ENCODE measurements around the gene CC2D1A. TPM values are rescaled to one million over a fixed set of nuclear protein-coding genes. Genes with fewer than 3 reads are reported as not detected.

The CC2D1A gene
- total RNA-seq, 1 donor = 17.5 TPM

GRCh38 chr19:13932911-13933393 lies 27.0 kb downstream of the CC2D1A start:
- no peak for DNase-seq (ENCODE audit: low read depth in 2 of 3, low spot score in 2 of 3)

GRCh38 chr19:13934785-13935109 lies 28.7 kb downstream of the CC2D1A start:
- no peak for DNase-seq (ENCODE audit: low read depth in 2 of 3, low spot score in 2 of 3)

- DNase-seq (ENCODE audit: low read depth in 2 of 3, low spot score in 2 of 3) = no peak
Observed at GRCh38 chr19:13935765-13936510, 29.9 kb downstream of the CC2D1A start.

GRCh38 chr19:13937479-13938300 lies 31.7 kb downstream of the CC2D1A start:
- DNase-seq (ENCODE audit: low read depth in 2 of 3, low spot score in 2 of 3) = no peak

GRCh38 chr19:13938301-13939064 lies 32.5 kb downstream of the CC2D1A start, which contains the start of gene PODNL1:
TSS of gene PODNL1 (minus strand) at chr19:13938417. CDS start at chr19:13938181, 236 bp downstream.
- peak in 1 of 3 donors; percentile 40 for DNase-seq (ENCODE audit: low read depth in 2 of 3, low spot score in 2 of 3)

- no peak for DNase-seq (ENCODE audit: low read depth in 2 of 3, low spot score in 2 of 3)
Observed at GRCh38 chr19:13942023-13942684, 36.2 kb downstream of the CC2D1A start.

GRCh38 chr19:13946414-13946813 lies 40.4 kb downstream of the CC2D1A start:
- no peak for DNase-seq (ENCODE audit: low read depth in 2 of 3, low spot score in 2 of 3)

- no peak for DNase-seq (ENCODE audit: low read depth in 2 of 3, low spot score in 2 of 3)
Observed at GRCh38 chr19:13951043-13951442, 45.0 kb downstream of the CC2D1A start.

GRCh38 chr19:13951799-13952153 lies 45.8 kb downstream of the CC2D1A start:
- no peak for DNase-seq (ENCODE audit: low read depth in 2 of 3, low spot score in 2 of 3)

- peak; percentile 89 to 99 (median 99) for DNase-seq (ENCODE audit: low read depth in 2 of 3, low spot score in 2 of 3)
Observed at GRCh38 chr19:13952154-13952930, 46.3 kb downstream of the CC2D1A start, which contains the start of gene DCAF15. TSS of gene DCAF15 (plus strand) at chr19:13952509. CDS start at chr19:13952513, 4 bp downstream.

- DNase-seq (ENCODE audit: low read depth in 2 of 3, low spot score in 2 of 3) = no peak
Observed at GRCh38 chr19:13952931-13953531, 47.0 kb downstream of the CC2D1A start.

GRCh38 chr19:13954185-13954584 lies 48.2 kb downstream of the CC2D1A start:
- DNase-seq (ENCODE audit: low read depth in 2 of 3, low spot score in 2 of 3) = no peak

- no peak for DNase-seq (ENCODE audit: low read depth in 2 of 3, low spot score in 2 of 3)
Observed at GRCh38 chr19:13955662-13956364, 49.8 kb downstream of the CC2D1A start.

GRCh38 chr19:13956365-13956744 lies 50.4 kb downstream of the CC2D1A start:
- DNase-seq (ENCODE audit: low read depth in 2 of 3, low spot score in 2 of 3) = no peak

- DNase-seq (ENCODE audit: low read depth in 2 of 3, low spot score in 2 of 3) = no peak
Observed at GRCh38 chr19:13957051-13957450, 51.0 kb downstream of the CC2D1A start.

GRCh38 chr19:13958043-13958442 lies 52.0 kb downstream of the CC2D1A start:
- DNase-seq (ENCODE audit: low read depth in 2 of 3, low spot score in 2 of 3) = no peak

- no peak for DNase-seq (ENCODE audit: low read depth in 2 of 3, low spot score in 2 of 3)
Observed at GRCh38 chr19:13959141-13959961, 53.4 kb downstream of the CC2D1A start.

All from hematopoietic multipotent progenitor cell (in vitro differentiated cells).